DMS79 treated with DMSO at 0.1 percent for 48 hours (cell line): ENCODE results near the gene PLEKHA4.
A peak's percentile ranks its signal among the peaks of the same experiment; 100 is the strongest.
"Not testable (repeated sequence)": the region's sequence is repeated elsewhere in the genome, so short reads cannot be mapped to it uniquely, and the experiment has no call there.

Experiments used
- DNase-seq: peaks from one replicate; lab custom pipeline; 2025; lab: John Stamatoyannopoulos, UW

PLEKHA4 gene

DNA sequence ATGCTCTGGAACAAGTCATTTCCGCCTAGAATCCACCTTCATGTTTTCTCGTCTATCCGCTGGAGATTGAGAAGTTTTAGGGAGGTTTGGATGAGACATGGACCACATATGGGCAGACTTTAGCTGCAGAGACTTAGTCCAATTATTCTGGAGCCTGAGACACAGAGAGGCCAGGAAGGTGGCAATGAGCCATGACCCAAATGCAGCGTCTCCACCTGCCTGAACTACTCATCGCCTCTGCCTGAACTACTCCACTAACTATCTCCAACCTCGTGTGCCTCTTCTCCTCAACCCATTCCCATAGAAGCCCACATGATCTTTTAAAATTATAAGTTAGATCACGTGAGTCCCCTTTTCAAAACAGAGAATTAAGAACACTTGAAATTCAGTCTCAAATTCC lies 5.6 kb downstream of the PLEKHA4 start:
- DNase-seq = peak; percentile 10

GRCh38 chr19:48861313-48861712 lies 7.1 kb downstream of the PLEKHA4 start:
- DNase-seq = no peak

GRCh38 chr19:48859711-48860572 lies 8.5 kb downstream of the PLEKHA4 start:
- no peak for DNase-seq

- no peak for DNase-seq
Measured at GRCh38 chr19:48858984-48859710, 9.3 kb downstream of the PLEKHA4 start.

DNA sequence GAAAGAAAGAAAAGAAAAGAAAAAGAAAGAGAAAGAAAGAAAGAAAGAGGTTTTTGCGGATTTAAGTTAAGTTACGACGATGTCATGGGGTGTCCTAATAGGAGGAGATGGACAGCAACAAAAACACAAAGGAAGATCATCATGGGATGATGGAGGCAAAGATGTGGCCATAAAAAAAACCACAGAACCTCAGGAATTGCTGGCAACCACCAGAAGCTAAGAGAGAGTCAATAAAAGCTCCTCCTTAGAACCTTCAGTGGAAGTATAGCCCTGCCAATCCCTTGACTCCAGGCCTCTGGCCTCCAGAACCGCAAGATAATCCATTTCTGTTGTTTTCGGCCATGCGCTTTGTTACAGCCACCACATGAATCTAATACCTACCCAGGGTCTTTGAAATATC lies 11.5 kb downstream of the PLEKHA4 start:
- no peak for DNase-seq

GRCh38 chr19:48854103-48854502 lies 14.3 kb downstream of the PLEKHA4 start:
- DNase-seq = no peak

DNA sequence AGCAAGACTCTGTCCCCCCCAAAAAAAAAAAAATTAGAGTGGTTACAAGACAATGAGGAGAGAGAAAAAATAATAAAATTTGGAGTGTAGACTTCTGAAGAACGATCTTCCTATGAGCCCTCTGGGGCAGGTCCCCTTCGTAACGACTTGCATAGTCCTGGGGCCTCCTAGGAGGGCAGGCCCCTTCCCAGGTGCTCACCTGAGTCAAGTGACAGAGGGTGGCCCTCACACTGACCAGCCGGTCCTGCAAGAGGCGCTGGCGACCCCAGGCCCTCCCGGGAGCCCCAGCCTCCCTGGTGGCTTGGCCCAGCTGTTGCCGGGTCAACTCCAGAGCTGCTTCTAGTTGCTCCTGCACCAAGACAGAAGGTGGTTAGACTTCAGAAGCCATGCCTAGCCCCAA lies 14.9 kb downstream of the PLEKHA4 start:
- DNase-seq = no peak

DNA sequence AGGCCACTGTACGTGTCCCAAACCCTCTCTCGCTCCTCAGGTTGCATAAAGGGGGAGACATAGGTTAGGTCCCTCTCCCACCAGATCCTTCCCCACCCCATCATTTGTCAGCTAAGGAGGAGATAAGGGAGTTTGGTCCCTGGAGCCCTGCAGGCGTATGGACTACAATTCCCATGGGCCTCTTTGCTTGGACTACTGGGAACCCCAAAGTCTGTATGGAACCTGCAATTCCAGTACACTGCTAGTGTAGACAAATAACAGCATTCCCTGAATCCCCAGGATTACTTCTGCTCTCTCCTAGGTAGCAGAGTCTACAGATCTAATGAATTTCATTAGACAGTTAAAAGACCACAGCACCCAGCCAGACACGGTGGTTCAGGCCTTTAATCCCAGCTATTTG lies 16.1 kb downstream of the PLEKHA4 start:
- DNase-seq = no peak

- DNase-seq = not testable (repeated sequence)
Measured at GRCh38 chr19:48846659-48847058, 21.8 kb downstream of the PLEKHA4 start.

DNA sequence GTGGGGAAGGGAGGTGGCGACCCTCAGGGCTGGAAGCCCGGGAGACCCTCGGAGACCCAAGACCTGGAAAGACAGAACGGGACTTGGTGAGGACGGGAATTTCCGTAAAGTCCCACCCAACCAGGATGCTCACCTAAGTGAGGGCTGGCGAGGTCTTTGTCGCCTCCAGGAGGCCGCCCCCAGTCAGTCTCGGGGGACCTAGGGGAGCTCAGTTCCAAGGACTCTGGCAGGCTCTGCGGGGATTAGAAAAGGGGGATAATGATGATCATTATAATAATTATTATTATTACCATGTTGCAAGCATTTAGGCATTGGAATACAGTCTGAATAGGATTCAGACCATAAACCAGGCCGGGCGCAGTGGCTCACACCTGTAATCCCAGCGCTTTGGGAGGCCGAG lies 23.0 kb downstream of the PLEKHA4 start:
- DNase-seq = no peak

GRCh38 chr19:48844472-48844871 lies 23.9 kb downstream of the PLEKHA4 start:
- no peak for DNase-seq

DNA sequence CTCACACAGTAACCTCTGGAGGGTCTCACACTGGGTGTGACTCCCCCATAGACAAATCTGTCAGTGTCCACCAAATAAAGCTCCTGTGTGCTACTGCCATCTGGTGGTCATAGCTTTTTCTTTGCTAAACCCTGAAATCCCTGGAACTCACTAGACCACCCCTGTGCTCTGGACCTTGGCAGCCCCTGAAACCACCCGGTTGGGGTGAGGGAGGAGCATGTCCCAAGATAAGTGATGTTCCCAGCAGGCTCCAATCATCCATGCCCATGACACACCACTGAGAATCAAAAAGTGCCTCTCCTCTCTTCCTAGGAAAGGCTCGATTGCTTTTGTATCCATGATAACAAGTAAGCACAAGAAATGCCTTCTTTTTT lies 25.6 kb downstream of the PLEKHA4 start:
- DNase-seq = peak; percentile 50

DNA sequence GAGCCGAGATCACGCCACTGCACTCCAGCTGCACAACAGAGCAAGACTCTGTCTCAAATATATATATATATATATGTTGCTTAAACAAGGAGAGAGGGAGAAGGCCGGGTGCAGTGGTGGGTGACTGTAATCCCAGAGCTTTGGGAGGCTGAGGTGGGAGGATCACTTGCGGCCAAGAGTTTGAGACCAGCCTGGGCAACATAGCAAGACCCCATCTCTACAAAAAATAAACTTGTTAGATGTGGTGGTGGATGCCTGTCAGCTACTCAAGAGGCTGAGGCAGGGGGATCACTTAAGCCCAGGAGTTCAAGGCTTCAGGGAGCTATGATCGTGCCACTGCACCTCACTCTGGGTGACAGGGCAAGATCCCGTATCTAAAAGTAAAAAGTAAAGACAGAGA lies 26.8 kb downstream of the PLEKHA4 start:
- no peak for DNase-seq

DNA sequence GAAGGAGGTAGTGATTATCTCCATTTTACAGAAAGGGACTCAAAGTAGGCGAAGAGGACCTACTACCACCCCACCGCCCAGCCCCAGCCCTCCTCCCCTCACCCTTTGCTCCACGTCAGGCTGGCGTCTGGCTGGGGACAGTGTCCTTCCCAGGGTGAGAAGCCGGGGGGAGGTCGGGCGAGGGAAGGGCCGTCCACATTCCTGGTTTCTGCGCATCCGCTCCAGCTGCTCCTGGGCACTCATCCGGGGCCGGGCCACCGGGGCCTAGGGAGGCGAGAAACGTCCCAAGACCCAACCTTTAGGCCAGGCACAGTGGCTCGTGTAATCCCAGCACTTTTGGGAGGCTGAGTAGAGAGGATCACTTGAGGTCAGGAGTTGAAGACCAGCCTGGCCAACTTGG lies 27.4 kb downstream of the PLEKHA4 start:
- DNase-seq = no peak

DNA sequence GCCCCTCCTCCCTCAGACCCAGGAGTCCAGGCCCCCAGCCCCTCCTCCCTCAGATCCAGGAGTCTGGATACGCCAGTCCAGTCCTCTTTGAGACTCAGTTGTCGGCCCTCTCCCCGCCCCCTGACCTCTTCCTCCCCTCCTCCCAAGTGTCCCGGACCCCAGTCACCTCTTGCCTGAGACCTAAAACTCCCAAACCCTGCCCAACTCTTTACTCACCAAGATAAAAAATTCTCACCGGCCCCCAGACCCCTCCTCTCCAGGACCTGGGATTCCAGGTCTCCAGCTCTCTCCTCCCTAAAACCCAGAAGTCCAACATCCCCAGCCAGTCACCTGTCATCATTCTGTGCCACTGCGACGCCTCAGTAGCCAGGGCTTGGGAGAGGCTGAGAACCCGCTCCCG lies 30.7 kb downstream of the PLEKHA4 start:
- DNase-seq = no peak

DNA sequence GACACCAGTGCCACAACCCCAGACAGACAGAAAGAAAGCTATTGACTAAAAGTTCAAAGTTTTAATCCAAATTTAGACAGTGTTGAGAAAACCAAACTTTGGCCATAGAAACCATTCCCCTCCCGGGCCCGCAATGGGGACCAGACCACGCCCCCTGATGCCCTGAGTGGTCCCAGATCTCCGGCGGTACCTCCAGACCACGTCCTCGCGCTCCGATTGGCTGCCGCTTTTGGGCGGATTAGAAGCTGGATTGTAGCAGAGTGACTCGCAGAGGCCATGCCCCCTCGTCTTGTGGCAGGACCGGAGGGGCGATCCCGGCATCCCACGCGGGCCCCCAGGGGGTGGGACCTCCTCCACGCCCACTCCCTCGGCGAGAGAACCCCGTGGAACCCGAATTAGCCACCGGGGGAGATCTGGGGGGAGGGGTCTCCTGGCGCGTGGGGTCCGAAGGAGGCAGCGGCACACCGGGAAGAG lies 31.3 kb downstream of the PLEKHA4 start:
- DNase-seq = peak; percentile 66

DNA sequence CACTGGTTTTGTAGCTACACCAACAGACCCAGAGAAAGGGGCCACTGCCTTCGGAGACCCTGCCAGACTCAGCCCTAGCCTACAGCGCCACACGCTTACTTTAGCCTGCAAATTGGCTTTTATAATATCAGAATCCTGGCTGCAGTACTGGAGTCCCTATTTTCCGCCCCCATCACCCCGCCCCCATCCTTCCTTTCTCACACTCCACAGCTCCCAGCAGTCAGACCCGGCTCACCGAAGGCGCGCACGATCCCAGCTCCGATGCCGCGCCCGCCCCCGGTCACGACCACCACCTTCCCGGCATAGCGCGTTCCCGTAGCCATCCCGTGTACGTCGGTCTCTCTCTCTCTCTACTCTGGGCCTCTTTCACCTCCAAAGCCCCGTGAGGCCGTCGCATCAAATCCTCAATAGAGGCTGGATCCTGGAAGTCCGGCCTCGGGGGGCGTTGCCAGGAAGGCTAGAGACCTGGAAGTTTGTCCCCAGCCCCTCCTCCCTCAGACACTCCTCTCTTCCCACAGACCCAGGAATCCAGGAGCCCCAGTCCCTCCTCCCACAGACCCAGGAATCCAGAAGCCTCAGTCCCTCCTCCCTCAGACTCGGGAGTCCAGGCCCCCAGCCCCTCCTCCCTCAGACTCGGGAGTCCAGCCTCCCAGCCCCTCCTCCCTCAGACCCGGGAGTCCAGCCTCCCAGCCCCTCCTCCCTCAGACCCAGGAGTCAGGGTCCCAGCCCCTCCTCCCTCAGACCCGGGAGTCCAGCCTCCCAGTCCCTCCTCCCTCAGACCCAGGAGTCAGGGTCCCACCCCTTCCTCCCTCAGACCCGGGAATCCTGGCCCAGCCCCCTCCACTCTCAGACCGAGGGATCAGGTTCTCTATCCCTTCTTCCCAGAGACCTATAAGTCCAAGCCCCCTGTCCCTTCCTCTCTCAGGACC lies 32.1 kb downstream of the PLEKHA4 start, which contains the start of gene HSD17B14:
TSS of gene HSD17B14 (minus strand) at position 403 of the 929 bp plus-strand sequence. CDS start at position 323, 80 bp downstream.
- DNase-seq = peak; percentile 34

GRCh38 chr19:48835734-48836088 lies 32.7 kb downstream of the PLEKHA4 start:
- peak; percentile 87 for DNase-seq

GRCh38 chr19:48833977-48834376 lies 34.4 kb downstream of the PLEKHA4 start:
- DNase-seq = no peak

DNA sequence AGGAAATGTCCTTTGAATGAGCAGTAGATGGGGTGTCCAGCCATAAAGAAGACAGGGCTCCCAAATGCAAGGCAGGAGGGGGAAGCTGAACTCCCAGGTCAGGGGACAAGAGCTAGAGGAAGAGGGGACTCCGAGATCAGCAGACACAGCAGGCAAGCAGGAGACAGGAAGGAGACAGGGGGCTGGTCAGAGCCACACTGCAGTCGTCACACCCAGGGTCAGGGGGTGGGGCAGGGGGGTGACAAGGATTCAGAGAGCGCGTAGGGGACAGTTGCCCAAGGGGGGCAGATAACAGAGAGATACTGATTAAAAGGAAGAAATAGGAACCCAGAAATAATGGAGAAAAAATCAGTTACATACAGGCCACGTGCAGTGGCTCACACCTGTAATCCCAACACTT lies 35.4 kb downstream of the PLEKHA4 start:
- DNase-seq = no peak

- no peak for DNase-seq
Measured at GRCh38 chr19:48830965-48831364, 37.5 kb downstream of the PLEKHA4 start.

- no peak for DNase-seq
Measured at GRCh38 chr19:48830088-48830487, 38.3 kb downstream of the PLEKHA4 start.
